Measurements from ENCODE around the gene KPTN.

Gene KPTN

GRCh38 chr19:47512948-47513319, 28.9 kb upstream of the KPTN start:
- no peak overlapping the region for H3K4me3 ChIP-seq
- DNase-seq (ENCODE audit: low spot score in 2 of 2) = no peak
- peaks cover 3% of the 10 kb centered on the region; the same call in 1 of the 2 replicates for H3K4me1 ChIP-seq
- no peaks in the 10 kb centered on the region for H3K9me3 ChIP-seq
- in situ Hi-C loops (cut with MboI; ENCODE audit: low sequenced_read_pairs) = no loop called here
- H3K27me3 ChIP-seq (ENCODE audit: low read depth) = no peaks in the 10 kb centered on the region
- 0 out of 2 replicates have a peak, but pooled peaks cover 3% of the 10 kb centered on the region for H3K36me3 ChIP-seq (replicated peaks)

- H3K36me3 ChIP-seq (replicated peaks) = 0 out of 2 replicates have a peak, but pooled peaks cover 3% of the 10 kb centered on the region
- DNase-seq (ENCODE audit: low spot score in 2 of 2) = no peak
- H3K9me3 ChIP-seq = no peaks in the 10 kb centered on the region
- in situ Hi-C loops (cut with MboI; ENCODE audit: low sequenced_read_pairs) = no loop called here
- H3K4me1 ChIP-seq = peaks cover 3% of the 10 kb centered on the region; the same call in 1 of the 2 replicates
- no peaks in the 10 kb centered on the region for H3K27me3 ChIP-seq (ENCODE audit: low read depth)
- H3K4me3 ChIP-seq = no peak overlapping the region
Observed at GRCh38 chr19:47512183-47512947, 28.3 kb upstream of the KPTN start.

DNA sequence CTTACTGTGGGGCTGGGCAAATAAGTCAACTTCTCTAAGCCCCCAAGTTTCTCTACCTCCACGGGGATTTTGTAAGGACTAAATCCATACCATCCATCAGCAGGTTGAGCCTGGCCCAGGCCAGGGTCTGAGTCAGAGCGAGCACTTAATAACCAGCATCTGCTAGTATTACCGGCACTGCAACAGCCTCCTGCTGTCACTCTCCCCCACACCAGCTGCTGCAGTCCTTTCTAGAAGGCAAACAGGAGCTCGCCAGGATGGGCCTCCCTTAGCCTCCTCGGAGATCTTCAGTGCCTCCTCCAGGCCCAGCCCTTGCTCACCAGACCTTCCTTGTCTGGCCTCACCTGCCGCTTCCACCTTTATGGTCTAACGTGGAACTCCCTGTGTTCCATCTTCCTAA, 27.7 kb upstream of the KPTN start:
- Histone ChIP-seq H3K9me3 (no peaks in the 10 kb centered on the region), H3K27me3 (ENCODE audit: low read depth) (no peaks in the 10 kb centered on the region), H3K4me1 (peaks cover 3% of the 10 kb centered on the region; the same call in 1 of the 2 replicates), H3K4me3 (no peak overlapping the region), H3K36me3 (replicated peaks) (0 out of 2 replicates have a peak, but pooled peaks cover 3% of the 10 kb centered on the region)
- in situ Hi-C loops (cut with MboI; ENCODE audit: low sequenced_read_pairs) = no loop called here
- no peak for DNase-seq (ENCODE audit: low spot score in 2 of 2)

DNA sequence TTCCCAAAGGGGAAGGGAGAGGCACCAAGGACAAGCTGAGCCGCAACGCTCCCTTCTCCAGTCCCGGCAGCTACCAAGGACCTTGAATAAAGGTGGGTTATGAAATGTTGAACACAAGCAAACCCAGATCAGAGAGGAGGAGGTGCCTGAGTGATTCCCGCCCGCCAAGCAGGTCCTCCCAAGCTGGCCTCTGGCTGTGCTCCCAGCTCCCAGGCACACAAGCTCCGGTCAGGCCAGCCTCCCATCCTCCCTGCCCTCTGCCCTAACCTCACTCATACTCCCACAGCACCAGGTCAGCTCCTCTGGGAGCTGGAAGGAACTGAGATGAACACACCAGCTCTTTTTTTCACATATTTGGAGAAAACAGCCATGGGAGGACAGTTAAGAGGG, 27.1 kb upstream of the KPTN start:
- Histone ChIP-seq H3K4me1 (peaks cover 3% of the 10 kb centered on the region; the same call in 1 of the 2 replicates), H3K9me3 (no peaks in the 10 kb centered on the region)

GRCh38 chr19:47510516-47511127, 26.6 kb upstream of the KPTN start:
- no peaks in the 10 kb centered on the region for H3K9me3 ChIP-seq
- no peaks in the 10 kb centered on the region for H3K27me3 ChIP-seq (ENCODE audit: low read depth)
- H3K4me3 ChIP-seq = no peak overlapping the region
- H3K4me1 ChIP-seq = peaks cover 1% of the 10 kb centered on the region; the same call in 1 of the 2 replicates
- peaks cover 3% of the 10 kb centered on the region; the same call in 1 of the 2 replicates for H3K36me3 ChIP-seq (replicated peaks)
- DNase-seq (ENCODE audit: low spot score in 2 of 2) = no peak
- in situ Hi-C loops (cut with MboI; ENCODE audit: low sequenced_read_pairs) = no loop called here

More for the DNA sequence above, 27.1 kb upstream of the KPTN start:
- no peak for DNase-seq (ENCODE audit: low spot score in 2 of 2)
- in situ Hi-C loops (cut with MboI; ENCODE audit: low sequenced_read_pairs) = no loop called here
- Histone ChIP-seq H3K36me3 (replicated peaks) (peaks cover 3% of the 10 kb centered on the region; the same call in 1 of the 2 replicates), H3K27me3 (ENCODE audit: low read depth) (no peaks in the 10 kb centered on the region), H3K4me3 (no peak overlapping the region)

GRCh38 chr19:47509973-47510372, 26.0 kb upstream of the KPTN start:
- Histone ChIP-seq H3K27me3 (ENCODE audit: low read depth) (no peaks in the 10 kb centered on the region), H3K4me1 (no peaks in the 10 kb centered on the region; the same call in 1 of the 2 replicates), H3K36me3 (replicated peaks) (peaks cover 3% of the 10 kb centered on the region; the same call in 1 of the 2 replicates), H3K4me3 (no peak overlapping the region), H3K9me3 (no peaks in the 10 kb centered on the region)
- in situ Hi-C loops (cut with MboI; ENCODE audit: low sequenced_read_pairs) = no loop called here
- DNase-seq (ENCODE audit: low spot score in 2 of 2) = no peak

DNA sequence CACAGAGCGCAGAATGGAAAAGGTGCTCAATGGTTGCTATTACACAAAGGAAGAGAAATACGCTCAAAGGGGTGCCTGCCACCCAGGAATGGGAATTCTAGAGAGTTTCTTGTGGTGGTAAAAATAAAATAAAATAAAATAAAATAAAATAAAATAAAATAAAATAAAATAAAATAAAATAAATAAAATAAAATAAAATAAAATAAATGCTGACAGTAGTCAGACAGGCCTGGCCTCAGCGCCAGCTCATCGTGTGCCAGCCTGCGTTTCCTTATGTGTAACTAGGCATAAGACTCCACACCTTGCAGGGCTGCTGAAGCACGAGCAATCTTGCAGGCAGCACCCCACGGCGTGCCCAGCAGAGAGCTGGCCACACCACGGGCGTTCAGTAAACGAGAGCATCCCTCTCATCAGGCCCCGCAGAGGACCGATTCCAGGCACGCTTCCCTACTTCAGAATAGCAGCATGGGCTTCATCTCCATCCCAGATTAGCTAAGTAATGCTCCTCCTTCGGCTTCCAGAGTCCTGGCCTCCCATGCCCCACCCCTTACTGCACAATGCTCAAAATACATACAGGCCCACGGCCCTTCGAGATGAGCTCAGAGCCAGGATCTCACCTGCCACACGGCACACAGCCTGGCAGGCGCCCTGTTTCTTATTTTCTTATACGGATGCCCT, 25.3 kb upstream of the KPTN start:
- no peak overlapping the region for H3K4me3 ChIP-seq
- no peaks in the 10 kb centered on the region for H3K9me3 ChIP-seq
- no peak for DNase-seq (ENCODE audit: low spot score in 2 of 2)
- H3K36me3 ChIP-seq (replicated peaks) = peaks cover 4% of the 10 kb centered on the region
- in situ Hi-C loops (cut with MboI; ENCODE audit: low sequenced_read_pairs) = no loop called here
- H3K27me3 ChIP-seq (ENCODE audit: low read depth) = no peaks in the 10 kb centered on the region
- H3K4me1 ChIP-seq = no peaks in the 10 kb centered on the region; the same call in 1 of the 2 replicates

DNA sequence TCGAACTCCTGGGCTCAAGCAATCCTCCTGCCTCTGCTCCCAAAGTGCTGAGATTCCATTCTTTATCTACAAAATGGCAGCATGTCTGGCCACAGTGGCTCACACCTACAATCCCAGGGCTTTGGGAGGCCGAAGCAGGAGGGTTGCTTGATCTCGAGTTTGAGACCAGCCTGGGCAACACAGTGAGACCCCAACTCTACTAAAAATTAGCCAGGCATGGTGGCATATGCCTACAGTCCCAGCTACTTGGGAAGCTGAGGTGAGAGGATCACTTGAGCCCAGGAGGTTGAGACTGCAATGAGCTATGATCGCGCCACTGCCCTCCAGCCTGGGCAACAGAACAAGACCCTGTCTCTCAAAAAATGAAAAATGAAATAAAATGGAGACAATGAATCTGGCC, 24.7 kb upstream of the KPTN start:
- H3K4me3 ChIP-seq = no peak overlapping the region
- no peaks in the 10 kb centered on the region for H3K9me3 ChIP-seq
- H3K27me3 ChIP-seq (ENCODE audit: low read depth) = no peaks in the 10 kb centered on the region
- in situ Hi-C loops (cut with MboI; ENCODE audit: low sequenced_read_pairs) = no loop called here
- H3K4me1 ChIP-seq = no peaks in the 10 kb centered on the region; the same call in 1 of the 2 replicates
- no peak for DNase-seq (ENCODE audit: low spot score in 2 of 2)
- H3K36me3 ChIP-seq (replicated peaks) = peaks cover 4% of the 10 kb centered on the region

DNA sequence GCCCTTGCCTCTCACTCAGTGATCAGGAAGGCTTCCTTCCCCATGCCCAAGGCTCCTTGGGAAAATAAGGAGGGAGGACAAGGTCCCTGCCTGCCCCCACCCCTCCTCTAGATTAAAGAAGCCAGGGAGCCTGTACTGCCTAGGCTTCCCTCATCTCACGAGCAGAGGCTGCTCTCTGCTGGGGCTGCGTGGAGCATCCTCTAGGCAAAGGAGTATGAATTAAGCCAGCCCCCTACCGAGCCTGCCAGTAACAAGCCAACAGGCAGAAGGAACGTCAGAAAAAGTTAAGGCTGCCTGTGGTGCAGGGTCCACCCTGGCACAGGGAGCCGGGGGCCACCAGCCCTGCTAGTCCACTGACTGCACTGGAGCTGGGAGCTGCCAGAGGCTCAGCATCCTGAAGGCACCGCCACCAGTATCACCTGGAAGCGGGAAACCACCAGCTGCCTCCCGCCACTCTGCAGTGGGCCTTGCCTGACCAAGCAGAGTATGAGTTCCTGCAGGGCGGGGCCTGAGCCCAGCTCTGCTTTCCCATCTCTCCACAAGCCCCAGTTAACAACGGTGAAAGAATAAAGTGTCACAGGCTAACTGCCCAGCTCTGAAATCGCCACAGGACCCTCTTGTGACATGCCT, 24.0 kb upstream of the KPTN start:
- no peak for DNase-seq (ENCODE audit: low spot score in 2 of 2)
- H3K4me1 ChIP-seq = no peaks in the 10 kb centered on the region

GRCh38 chr19:47507012-47507411, 23.0 kb upstream of the KPTN start:
- DNase-seq (ENCODE audit: low spot score in 2 of 2) = no peak
- in situ Hi-C loops (cut with MboI; ENCODE audit: low sequenced_read_pairs) = no loop called here
- peaks cover 6% of the 10 kb centered on the region for H3K36me3 ChIP-seq (replicated peaks)
- no peaks in the 10 kb centered on the region for H3K4me1 ChIP-seq
- H3K4me3 ChIP-seq = no peak overlapping the region
- no peaks in the 10 kb centered on the region for H3K27me3 ChIP-seq (ENCODE audit: low read depth)
- no peaks in the 10 kb centered on the region for H3K9me3 ChIP-seq

More for the DNA sequence above, 24.0 kb upstream of the KPTN start:
- peaks cover 6% of the 10 kb centered on the region for H3K36me3 ChIP-seq (replicated peaks)
- H3K27me3 ChIP-seq (ENCODE audit: low read depth) = no peaks in the 10 kb centered on the region
- no peaks in the 10 kb centered on the region for H3K9me3 ChIP-seq
- in situ Hi-C loops (cut with MboI; ENCODE audit: low sequenced_read_pairs) = no loop called here
- H3K4me3 ChIP-seq = no peak overlapping the region

DNA sequence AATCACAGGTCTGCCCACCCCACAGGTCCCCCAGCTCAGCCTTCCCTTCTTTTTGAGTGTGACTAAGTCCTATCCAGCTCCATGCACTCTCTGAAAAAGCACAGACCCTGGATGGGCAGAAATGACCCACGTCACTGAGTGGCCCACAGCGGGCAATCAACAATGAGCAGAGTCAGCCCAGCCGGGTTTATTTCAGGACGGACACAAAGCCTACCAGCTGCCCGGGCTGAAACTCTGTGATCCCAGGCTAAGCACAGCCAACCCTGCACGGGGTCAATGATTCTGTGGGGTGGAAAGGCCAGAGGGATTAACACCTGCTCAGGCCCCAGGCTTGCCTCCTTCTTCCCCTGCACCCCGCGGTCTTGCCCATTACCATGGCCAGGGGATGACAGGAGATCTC, 22.4 kb upstream of the KPTN start:
- no peaks in the 10 kb centered on the region for H3K9me3 ChIP-seq
- H3K27me3 ChIP-seq (ENCODE audit: low read depth) = no peaks in the 10 kb centered on the region
- DNase-seq (ENCODE audit: low spot score in 2 of 2) = no peak
- H3K4me3 ChIP-seq = no peak overlapping the region
- peaks cover 6% of the 10 kb centered on the region for H3K36me3 ChIP-seq (replicated peaks)
- in situ Hi-C loops (cut with MboI; ENCODE audit: low sequenced_read_pairs) = no loop called here
- H3K4me1 ChIP-seq = no peaks in the 10 kb centered on the region

- in situ Hi-C loops (cut with MboI; ENCODE audit: low sequenced_read_pairs) = no loop called here
- no peak overlapping the region for H3K4me3 ChIP-seq
- peaks cover 6% of the 10 kb centered on the region for H3K36me3 ChIP-seq (replicated peaks)
- H3K4me1 ChIP-seq = no peaks in the 10 kb centered on the region
- no peaks in the 10 kb centered on the region for H3K27me3 ChIP-seq (ENCODE audit: low read depth)
- DNase-seq (ENCODE audit: low spot score in 2 of 2) = no peak
- H3K9me3 ChIP-seq = no peaks in the 10 kb centered on the region
Observed at GRCh38 chr19:47505506-47505905, 21.5 kb upstream of the KPTN start.

DNA sequence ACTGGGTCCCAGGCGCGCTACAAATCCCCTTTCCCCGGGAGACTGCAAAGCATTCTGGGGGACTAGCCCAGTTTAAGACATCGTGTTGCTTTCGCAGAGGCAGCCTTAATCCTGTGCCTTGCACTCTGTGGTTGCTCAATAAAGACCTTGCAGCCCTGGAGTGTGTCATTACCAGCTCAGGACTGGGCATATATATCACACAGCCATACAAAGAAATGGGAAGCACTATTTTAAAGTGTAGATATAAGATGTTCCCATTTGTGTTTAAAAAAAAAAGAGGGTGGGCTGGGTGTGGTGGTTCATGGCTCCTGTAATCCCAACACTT, 19.8 kb upstream of the KPTN start:
- Histone ChIP-seq H3K4me1 (no peaks in the 10 kb centered on the region), H3K4me3 (no peak overlapping the region), H3K36me3 (replicated peaks) (peaks cover 6% of the 10 kb centered on the region), H3K27me3 (ENCODE audit: low read depth) (no peaks in the 10 kb centered on the region), H3K9me3 (no peaks in the 10 kb centered on the region)
- DNase-seq (ENCODE audit: low spot score in 2 of 2) = no peak
- in situ Hi-C loops (cut with MboI; ENCODE audit: low sequenced_read_pairs) = no loop called here

Measured in HAP-1 (cell line).